Measurements from ENCODE around the gene RFPL2.

Gene RFPL2

GRCh38 chr22:32232191-32232830 is 27.4 kb upstream of the RFPL2 start:
- Histone ChIP-seq H3K27me3 (ENCODE audit: insufficient read depth, low read length, poor library complexity) (peaks cover 5% of the 10 kb centered on the region), H3K27ac (ENCODE audit: low read length) (no peak overlapping the region), H3K4me3 (ENCODE audit: low read depth in 1 of 2, low read length in 2 of 2) (no peak overlapping the region), H3K9me3 (ENCODE audit: insufficient read depth, low read length, severe bottlenecking) (no peaks in the 10 kb centered on the region), H4K20me1 (ENCODE audit: insufficient read depth, low read length) (no peaks in the 10 kb centered on the region), H3K4me2 (ENCODE audit: insufficient read depth, low read length) (no peak overlapping the region), H3K79me2 (ENCODE audit: insufficient read depth, low read length) (no peaks in the 10 kb centered on the region), H3K36me3 (ENCODE audit: insufficient read depth, low read length) (no peaks in the 10 kb centered on the region), H2AFZ (ENCODE audit: low read depth, low read length) (no peak overlapping the region), H3K9ac (ENCODE audit: low read depth, low read length) (no peak overlapping the region), H3K4me1 (ENCODE audit: insufficient read depth, low read length) (no peaks in the 10 kb centered on the region)
- TF ChIP-seq, protein P1, sequence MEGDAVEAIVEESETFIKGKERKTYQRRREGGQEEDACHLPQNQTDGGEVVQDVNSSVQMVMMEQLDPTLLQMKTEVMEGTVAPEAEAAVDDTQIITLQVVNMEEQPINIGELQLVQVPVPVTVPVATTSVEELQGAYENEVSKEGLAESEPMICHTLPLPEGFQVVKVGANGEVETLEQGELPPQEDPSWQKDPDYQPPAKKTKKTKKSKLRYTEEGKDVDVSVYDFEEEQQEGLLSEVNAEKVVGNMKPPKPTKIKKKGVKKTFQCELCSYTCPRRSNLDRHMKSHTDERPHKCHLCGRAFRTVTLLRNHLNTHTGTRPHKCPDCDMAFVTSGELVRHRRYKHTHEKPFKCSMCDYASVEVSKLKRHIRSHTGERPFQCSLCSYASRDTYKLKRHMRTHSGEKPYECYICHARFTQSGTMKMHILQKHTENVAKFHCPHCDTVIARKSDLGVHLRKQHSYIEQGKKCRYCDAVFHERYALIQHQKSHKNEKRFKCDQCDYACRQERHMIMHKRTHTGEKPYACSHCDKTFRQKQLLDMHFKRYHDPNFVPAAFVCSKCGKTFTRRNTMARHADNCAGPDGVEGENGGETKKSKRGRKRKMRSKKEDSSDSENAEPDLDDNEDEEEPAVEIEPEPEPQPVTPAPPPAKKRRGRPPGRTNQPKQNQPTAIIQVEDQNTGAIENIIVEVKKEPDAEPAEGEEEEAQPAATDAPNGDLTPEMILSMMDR (IDR thresholded peaks at IDR 0.05; ENCODE audit: borderline replicate concordance, extremely low read depth, low read length, poor library complexity, severe bottlenecking), result no peak
- TF ChIP-seq EZH2 (IDR thresholded peaks at IDR 0.05; ENCODE audit: borderline replicate concordance, low read depth, low read length, severe bottlenecking), result no peak
- ATAC-seq (ENCODE audit: insufficient read depth, low read depth) (no peak), DNase-seq (no peak)

DNA sequence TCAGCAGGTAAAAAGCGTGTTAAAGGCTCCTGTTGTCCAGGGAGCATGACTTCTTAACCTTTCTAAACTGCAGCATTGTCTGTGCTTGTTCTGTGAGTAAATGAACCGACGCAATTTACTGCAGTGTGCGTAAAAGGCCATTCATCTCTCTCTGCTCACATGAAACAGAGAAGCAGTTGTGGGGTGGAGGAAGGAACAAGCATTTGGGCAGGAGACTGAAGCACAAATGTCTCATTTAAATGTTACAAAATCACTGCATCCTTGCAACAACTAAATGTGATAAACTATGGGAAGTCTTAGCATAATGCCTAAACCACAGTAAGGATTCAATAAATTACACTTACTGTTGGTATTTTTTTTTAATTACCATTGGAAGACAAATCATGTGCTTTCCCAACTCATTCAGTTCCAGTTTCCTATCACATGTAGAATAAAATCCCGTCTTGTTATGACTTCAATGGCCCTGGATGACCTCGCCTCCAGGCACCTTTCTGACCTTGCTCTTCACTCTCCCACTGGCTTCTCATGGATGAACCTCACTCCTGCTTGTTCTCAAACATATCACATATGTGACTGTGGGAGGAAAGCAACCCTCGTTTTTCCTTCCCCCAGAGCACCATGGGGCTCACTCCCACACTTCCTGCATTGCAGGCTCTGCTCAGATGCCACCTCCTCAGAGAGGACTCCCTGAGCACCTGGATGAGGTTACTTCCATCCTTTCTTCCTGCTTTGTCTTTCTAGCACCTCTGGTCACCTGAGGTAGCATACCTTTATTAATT is 21.6 kb upstream of the RFPL2 start:
- Histone ChIP-seq H3K4me3 (ENCODE audit: low read depth in 1 of 2, low read length in 2 of 2) (no peak overlapping the region), H2AFZ (ENCODE audit: low read depth, low read length) (no peak overlapping the region), H3K9me3 (ENCODE audit: insufficient read depth, low read length, severe bottlenecking) (no peaks in the 10 kb centered on the region), H3K27ac (ENCODE audit: low read length) (no peak overlapping the region), H3K4me2 (ENCODE audit: insufficient read depth, low read length) (no peak overlapping the region), H4K20me1 (ENCODE audit: insufficient read depth, low read length) (no peaks in the 10 kb centered on the region), H3K79me2 (ENCODE audit: insufficient read depth, low read length) (no peaks in the 10 kb centered on the region), H3K4me1 (ENCODE audit: insufficient read depth, low read length) (no peaks in the 10 kb centered on the region), H3K27me3 (ENCODE audit: insufficient read depth, low read length, poor library complexity) (peaks cover 5% of the 10 kb centered on the region), H3K9ac (ENCODE audit: low read depth, low read length) (no peak overlapping the region), H3K36me3 (ENCODE audit: insufficient read depth, low read length) (no peaks in the 10 kb centered on the region)
- no peak for TF ChIP-seq EZH2 (IDR thresholded peaks at IDR 0.05; ENCODE audit: borderline replicate concordance, low read depth, low read length, severe bottlenecking)
- TF ChIP-seq, protein P1 (IDR thresholded peaks at IDR 0.05; ENCODE audit: borderline replicate concordance, extremely low read depth, low read length, poor library complexity, severe bottlenecking), result no peak
- ATAC-seq (ENCODE audit: insufficient read depth, low read depth) (no peak), DNase-seq (no peak)

DNA sequence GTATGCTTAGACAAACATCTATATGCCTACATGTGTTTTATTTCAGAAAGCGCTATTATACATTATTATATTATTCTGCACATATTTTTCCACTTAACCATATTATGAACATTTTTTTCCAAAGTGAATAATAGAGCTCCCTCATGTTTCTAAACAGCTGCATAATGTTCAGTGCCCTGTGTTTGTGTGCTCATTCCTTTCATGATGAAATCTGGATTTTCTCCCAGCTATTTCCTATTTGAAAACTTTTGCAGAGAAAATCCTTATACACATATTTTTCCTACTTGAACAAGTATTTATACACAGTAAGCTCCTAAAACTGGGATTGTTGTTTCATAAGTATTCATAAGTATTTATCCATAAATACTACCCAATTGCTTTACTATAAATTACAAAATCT is 18.1 kb upstream of the RFPL2 start:
- H3K27ac ChIP-seq (ENCODE audit: low read length), result no peak overlapping the region
- ATAC-seq (ENCODE audit: insufficient read depth, low read depth) (no peak), DNase-seq (no peak)
- TF ChIP-seq EZH2 (IDR thresholded peaks at IDR 0.05; ENCODE audit: borderline replicate concordance, low read depth, low read length, severe bottlenecking), result no peak
- TF ChIP-seq, protein P1 (IDR thresholded peaks at IDR 0.05; ENCODE audit: borderline replicate concordance, extremely low read depth, low read length, poor library complexity, severe bottlenecking), result no peak
- no peak overlapping the region for H2AFZ ChIP-seq (ENCODE audit: low read depth, low read length)
- H3K36me3 ChIP-seq (ENCODE audit: insufficient read depth, low read length), result no peaks in the 10 kb centered on the region
- H4K20me1 ChIP-seq (ENCODE audit: insufficient read depth, low read length), result no peaks in the 10 kb centered on the region
- H3K4me1 ChIP-seq (ENCODE audit: insufficient read depth, low read length), result no peaks in the 10 kb centered on the region
- H3K9me3 ChIP-seq (ENCODE audit: insufficient read depth, low read length, severe bottlenecking), result no peaks in the 10 kb centered on the region
- no peak overlapping the region for H3K4me2 ChIP-seq (ENCODE audit: insufficient read depth, low read length)
- H3K4me3 ChIP-seq (ENCODE audit: low read depth in 1 of 2, low read length in 2 of 2), result no peak overlapping the region
- no peak overlapping the region for H3K9ac ChIP-seq (ENCODE audit: low read depth, low read length)
- no peaks in the 10 kb centered on the region for H3K79me2 ChIP-seq (ENCODE audit: insufficient read depth, low read length)
- no peaks in the 10 kb centered on the region for H3K27me3 ChIP-seq (ENCODE audit: insufficient read depth, low read length, poor library complexity)

All from DND-41 (cell line).